ENCODE data around the gene TENM3. TPM values are rescaled to one million over a fixed set of nuclear protein-coding genes. Genes with fewer than 3 reads are reported as not detected.

The TENM3 gene
- total RNA-seq, 2 donors from 2014 or later, result 39.5 to 51.9 TPM

DNA sequence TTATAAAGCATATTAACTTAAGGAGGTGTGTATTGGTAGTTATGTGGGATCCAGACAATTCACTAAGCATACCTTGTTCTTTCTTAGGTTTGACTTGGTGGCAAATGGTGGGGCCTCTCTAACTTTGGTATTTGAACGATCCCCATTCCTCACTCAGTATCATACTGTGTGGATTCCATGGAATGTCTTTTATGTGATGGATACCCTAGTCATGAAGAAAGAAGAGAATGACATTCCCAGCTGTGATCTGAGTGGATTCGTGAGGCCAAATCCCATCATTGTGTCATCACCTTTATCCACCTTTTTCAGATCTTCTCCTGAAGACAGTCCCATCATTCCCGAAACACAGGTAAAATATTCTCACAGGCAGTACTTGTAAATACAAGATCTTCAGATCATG, 487.6 kb downstream of the TENM3 start:
- Histone ChIP-seq H3K27ac (ENCODE audit: low read depth, low read length) (no peak overlapping the region), H3K36me3 (ENCODE audit: control insufficient read depth, insufficient read depth, low read length) (peaks cover 4% of the 10 kb centered on the region), H3K27me3 (ENCODE audit: control insufficient read depth, insufficient read depth, low read length, poor library complexity, severe bottlenecking) (no peaks in the 10 kb centered on the region), H3K9ac (ENCODE audit: extremely low read depth, low read length, poor library complexity, severe bottlenecking) (no peak overlapping the region), H3K9me3 (ENCODE audit: control insufficient read depth, low read length) (no peaks in the 10 kb centered on the region), H3K4me1 (ENCODE audit: control insufficient read depth, insufficient read depth, low read length) (no peaks in the 10 kb centered on the region), H3K4me3 (ENCODE audit: low read length) (no peak overlapping the region)
- H3K9me3 Mint-ChIP-seq, result no peaks in the 10 kb centered on the region
- H3K4me3 Mint-ChIP-seq, result no peak overlapping the region
- 83 to 91% methylated on average over 1 to 3 of the region's 3 CpGs for WGBS, 2 experiments (ENCODE audit: insufficient coverage in 1 of 2, insufficient read length in 1 of 2)
- H3K4me1 Mint-ChIP-seq, result peaks cover 6% of the 10 kb centered on the region
- no peak for DNase-seq
- TF ChIP-seq, protein P1, sequence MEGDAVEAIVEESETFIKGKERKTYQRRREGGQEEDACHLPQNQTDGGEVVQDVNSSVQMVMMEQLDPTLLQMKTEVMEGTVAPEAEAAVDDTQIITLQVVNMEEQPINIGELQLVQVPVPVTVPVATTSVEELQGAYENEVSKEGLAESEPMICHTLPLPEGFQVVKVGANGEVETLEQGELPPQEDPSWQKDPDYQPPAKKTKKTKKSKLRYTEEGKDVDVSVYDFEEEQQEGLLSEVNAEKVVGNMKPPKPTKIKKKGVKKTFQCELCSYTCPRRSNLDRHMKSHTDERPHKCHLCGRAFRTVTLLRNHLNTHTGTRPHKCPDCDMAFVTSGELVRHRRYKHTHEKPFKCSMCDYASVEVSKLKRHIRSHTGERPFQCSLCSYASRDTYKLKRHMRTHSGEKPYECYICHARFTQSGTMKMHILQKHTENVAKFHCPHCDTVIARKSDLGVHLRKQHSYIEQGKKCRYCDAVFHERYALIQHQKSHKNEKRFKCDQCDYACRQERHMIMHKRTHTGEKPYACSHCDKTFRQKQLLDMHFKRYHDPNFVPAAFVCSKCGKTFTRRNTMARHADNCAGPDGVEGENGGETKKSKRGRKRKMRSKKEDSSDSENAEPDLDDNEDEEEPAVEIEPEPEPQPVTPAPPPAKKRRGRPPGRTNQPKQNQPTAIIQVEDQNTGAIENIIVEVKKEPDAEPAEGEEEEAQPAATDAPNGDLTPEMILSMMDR (conservative IDR thresholded peaks at IDR 0.05), result no peak
- H3K27me3 Mint-ChIP-seq (ENCODE audit: insufficient read depth), result no peaks in the 10 kb centered on the region
- H3K27ac Mint-ChIP-seq, result no peak overlapping the region
- peaks cover 31% of the 10 kb centered on the region for H3K36me3 Mint-ChIP-seq (ENCODE audit: low read depth)

DNA sequence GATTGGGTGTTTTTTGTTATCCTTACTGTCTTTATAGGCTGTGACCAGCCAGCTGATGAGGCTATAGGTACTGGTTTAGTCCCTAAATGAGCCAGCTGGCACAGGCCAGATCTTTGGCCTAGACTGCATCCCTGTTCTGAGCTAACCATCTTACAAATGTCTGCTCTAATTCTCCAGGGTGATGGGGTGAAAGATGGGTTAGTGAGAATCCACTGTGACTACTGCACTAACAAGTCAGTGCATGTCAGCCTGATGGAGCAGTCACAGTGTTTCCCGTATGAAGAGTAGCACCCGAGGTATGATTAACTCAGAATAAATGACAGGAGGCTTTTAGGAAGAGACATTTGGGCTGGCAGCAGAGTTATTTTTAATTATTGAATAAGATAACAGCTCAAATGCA, 493.0 kb downstream of the TENM3 start:
- Mint-ChIP-seq H3K27ac (no peak overlapping the region), H3K27me3 (ENCODE audit: insufficient read depth) (no peaks in the 10 kb centered on the region), H3K36me3 (ENCODE audit: low read depth) (peaks cover 16% of the 10 kb centered on the region), H3K4me3 (no peak overlapping the region), H3K9me3 (no peaks in the 10 kb centered on the region), H3K4me1 (peaks cover 2% of the 10 kb centered on the region)
- H3K9ac ChIP-seq (ENCODE audit: extremely low read depth, low read length, poor library complexity, severe bottlenecking), result no peak overlapping the region
- WGBS, 2 experiments (ENCODE audit: insufficient coverage in 1 of 2, insufficient read length in 1 of 2), result 95 to 100% methylated on average over 2 of the region's 2 CpGs
- H3K4me3 ChIP-seq (ENCODE audit: low read length), result no peak overlapping the region
- H3K27me3 ChIP-seq (ENCODE audit: control insufficient read depth, insufficient read depth, low read length, poor library complexity, severe bottlenecking), result no peaks in the 10 kb centered on the region
- no peak overlapping the region for H3K27ac ChIP-seq (ENCODE audit: low read depth, low read length)
- peaks cover 3% of the 10 kb centered on the region for H3K4me1 ChIP-seq (ENCODE audit: control insufficient read depth, insufficient read depth, low read length)
- peaks cover 7% of the 10 kb centered on the region for H3K36me3 ChIP-seq (ENCODE audit: control insufficient read depth, insufficient read depth, low read length)
- TF ChIP-seq, protein P1 (conservative IDR thresholded peaks at IDR 0.05), result no peak
- no peaks in the 10 kb centered on the region for H3K9me3 ChIP-seq (ENCODE audit: control insufficient read depth, low read length)
- no peak for DNase-seq

DNA sequence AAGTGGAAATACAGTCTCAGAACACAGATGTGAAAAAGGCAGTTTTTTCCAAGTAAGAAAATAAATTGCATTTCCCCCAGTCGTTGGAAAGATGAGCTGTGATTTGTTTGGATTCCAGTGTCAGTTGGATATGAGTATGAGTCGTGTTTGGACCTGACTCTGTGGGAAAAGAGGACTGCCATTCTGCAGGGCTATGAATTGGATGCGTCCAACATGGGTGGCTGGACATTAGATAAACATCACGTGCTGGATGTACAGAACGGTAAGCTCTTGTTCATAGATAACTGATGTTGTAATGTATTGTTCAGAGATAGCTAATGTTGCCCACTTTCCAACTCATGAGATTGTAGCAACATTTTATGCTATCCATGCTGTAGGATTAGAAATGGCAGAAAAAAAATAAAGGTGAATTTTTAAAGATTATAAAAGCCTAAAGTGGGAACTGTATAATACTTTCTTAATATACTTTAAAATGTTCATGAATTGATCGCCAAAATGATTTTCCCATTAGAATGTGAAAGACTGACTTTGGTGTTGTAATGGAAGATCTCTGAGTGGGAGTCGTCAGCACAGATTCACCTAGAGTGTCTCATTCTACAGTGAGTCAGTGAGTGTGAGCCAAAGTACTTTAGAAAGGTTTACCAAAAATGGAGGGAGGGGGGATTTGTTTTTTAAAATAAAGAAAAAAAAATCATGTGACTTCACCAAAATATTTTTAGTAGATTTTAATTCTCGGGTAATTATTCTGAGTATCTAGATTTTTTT, 495.3 kb downstream of the TENM3 start:
- no peaks in the 10 kb centered on the region for H3K27me3 Mint-ChIP-seq (ENCODE audit: insufficient read depth)
- peaks cover 13% of the 10 kb centered on the region for H3K36me3 Mint-ChIP-seq (ENCODE audit: low read depth)
- H3K27ac Mint-ChIP-seq, result no peak overlapping the region
- H3K9me3 Mint-ChIP-seq, result no peaks in the 10 kb centered on the region
- Histone ChIP-seq H3K9me3 (ENCODE audit: control insufficient read depth, low read length) (no peaks in the 10 kb centered on the region), H3K27me3 (ENCODE audit: control insufficient read depth, insufficient read depth, low read length, poor library complexity, severe bottlenecking) (no peaks in the 10 kb centered on the region), H3K4me1 (ENCODE audit: control insufficient read depth, insufficient read depth, low read length) (peaks cover 3% of the 10 kb centered on the region), H3K4me3 (ENCODE audit: low read length) (no peak overlapping the region), H3K9ac (ENCODE audit: extremely low read depth, low read length, poor library complexity, severe bottlenecking) (no peak overlapping the region), H3K27ac (ENCODE audit: low read depth, low read length) (no peak overlapping the region), H3K36me3 (ENCODE audit: control insufficient read depth, insufficient read depth, low read length) (peaks cover 16% of the 10 kb centered on the region)
- TF ChIP-seq, protein P1 (conservative IDR thresholded peaks at IDR 0.05), result no peak
- no peak for DNase-seq
- H3K4me3 Mint-ChIP-seq, result no peak overlapping the region
- peaks cover 2% of the 10 kb centered on the region for H3K4me1 Mint-ChIP-seq
- WGBS, 2 experiments (ENCODE audit: insufficient coverage in 1 of 2, insufficient read length in 1 of 2), result 89 to 94% methylated on average over 5 to 8 of the region's 8 CpGs

Measured in endodermal cell (in vitro differentiated cells).